Bronchial epithelial cell (primary cell): ENCODE results near the gene PREX1. TPM values are rescaled to one million over a fixed set of nuclear protein-coding genes. Genes with fewer than 3 reads are reported as not detected.

Experiments used
- DNase-seq: peaks from one replicate; pipeline ENCODE4 v3.0.0-alpha.2; 2010; ENCODE audit warnings: low read depth
- FAIRE-seq: peaks from 2 replicates; lab custom pipeline; 2011; peaks lifted over from hg19 to GRCh38; lab: Jason Lieb, UNC
- H3K27me3 ChIP-seq: 2 replicates; pipeline ENCODE4 v1.5.1; 2011; ENCODE audit warnings: low read length; ENCODE audit not compliant: control insufficient read depth, insufficient read depth
- H3K36me3 ChIP-seq: 2 replicates; pipeline ENCODE4 v1.5.1; 2011; ENCODE audit warnings: low read length; ENCODE audit not compliant: control insufficient read depth, insufficient read depth
- H3K4me3 ChIP-seq: 2 replicates; pipeline ENCODE4 v1.5.1; 2011; ENCODE audit warnings: mild to moderate bottlenecking, low read depth, low read length, control low read depth
- CTCF ChIP-seq: IDR thresholded peaks from 2 replicates; pipeline ENCODE4 v1.5.1; 2011; ENCODE audit warnings: mild to moderate bottlenecking, moderate library complexity, low read length, control low read depth, inconsistent platforms; ENCODE audit not compliant: insufficient read depth, severe bottlenecking
- total RNA-seq: library from RNA; depleted of rRNA; stranded (reverse); fragments of >200 nt; gene quantifications from 2 replicates; pipeline ENCODE4 v1.2.1, GENCODE V29; 2014

The PREX1 gene
- total RNA-seq, 1 donor from 2014 or later: under 0.01 TPM

GRCh38 chr20:48657426-48658197, 170.2 kb downstream of the PREX1 start:
- no peak overlapping the region for H3K4me3 ChIP-seq
- FAIRE-seq (no peak), DNase-seq (peak; percentile 55)
- no peaks in the 10 kb centered on the region for H3K36me3 ChIP-seq
- no peaks in the 10 kb centered on the region for H3K27me3 ChIP-seq
- peak; percentile 90 for TF ChIP-seq CTCF

DNA sequence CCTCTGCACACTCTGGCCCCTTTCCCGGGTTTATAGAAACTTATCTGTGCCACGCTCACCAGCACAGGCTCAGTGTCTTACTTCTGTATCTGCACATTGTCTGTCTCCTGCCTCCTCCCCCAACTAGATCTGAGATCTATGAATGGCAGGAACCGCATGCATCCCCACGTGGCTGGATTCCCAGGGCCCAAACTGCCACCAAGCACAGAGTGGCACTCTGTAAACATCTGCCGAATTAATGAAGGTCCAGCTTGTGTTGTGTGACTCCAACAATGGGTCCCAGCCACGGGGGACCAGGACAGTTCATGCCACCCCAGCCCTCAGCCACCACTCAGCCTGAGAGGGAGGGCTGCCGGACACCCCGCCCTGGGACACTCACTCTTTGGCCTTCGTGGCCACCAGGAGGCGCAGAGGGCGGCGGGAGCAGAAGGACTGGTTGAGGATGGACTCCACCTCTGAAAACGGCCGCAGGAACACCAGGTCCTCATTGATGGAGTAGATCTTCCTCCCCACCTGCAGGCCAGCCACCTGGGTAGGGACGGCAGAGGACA, 171.1 kb downstream of the PREX1 start:
- H3K36me3 ChIP-seq: no peaks in the 10 kb centered on the region
- no peak for FAIRE-seq
- TF ChIP-seq CTCF: peak; percentile 23
- H3K4me3 ChIP-seq: no peak overlapping the region
- no peaks in the 10 kb centered on the region for H3K27me3 ChIP-seq
- no peak for DNase-seq

GRCh38 chr20:48656137-48656536, 171.7 kb downstream of the PREX1 start:
- Histone ChIP-seq H3K27me3 (no peaks in the 10 kb centered on the region), H3K36me3 (no peaks in the 10 kb centered on the region), H3K4me3 (no peak overlapping the region)
- no peak for FAIRE-seq
- TF ChIP-seq CTCF: no peak
- DNase-seq: no peak

- no peak for TF ChIP-seq CTCF
- no peaks in the 10 kb centered on the region for H3K36me3 ChIP-seq
Observed at GRCh38 chr20:48653706-48654051, 174.1 kb downstream of the PREX1 start.

DNA sequence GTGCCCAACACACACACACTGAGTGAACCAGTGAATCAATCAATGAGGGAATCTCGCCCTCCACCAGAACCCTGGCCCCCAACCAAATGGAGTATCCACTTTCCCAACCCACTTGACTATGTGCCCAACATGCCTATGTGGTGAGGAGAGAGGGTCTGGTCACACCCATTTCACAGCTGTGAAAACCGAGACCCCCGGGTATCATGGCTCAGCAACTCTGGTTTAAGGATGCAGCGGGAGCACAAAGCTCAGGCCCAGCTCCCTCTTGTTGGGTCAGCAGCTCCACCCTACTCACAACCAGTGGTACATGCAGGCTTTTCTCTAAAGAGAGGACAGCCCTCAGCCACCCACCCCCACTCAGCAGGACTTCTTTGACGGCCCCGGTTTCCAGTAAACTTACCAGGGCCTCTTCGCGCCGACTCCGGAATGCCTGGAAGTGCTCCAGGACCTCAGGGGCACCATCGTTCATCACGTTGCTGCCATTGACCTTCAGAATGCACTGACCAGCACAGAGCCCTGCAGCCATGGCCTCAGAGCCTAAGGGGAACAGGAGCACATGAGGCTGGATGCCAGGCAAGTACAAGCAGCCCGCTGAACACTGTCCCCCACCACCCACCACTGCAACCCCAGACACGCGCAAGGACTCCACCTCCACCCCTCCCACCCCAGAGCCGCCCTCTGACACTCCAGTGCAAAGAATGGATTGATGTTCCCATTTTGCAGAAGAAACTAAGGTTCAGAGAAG, 174.7 kb downstream of the PREX1 start:
- Histone ChIP-seq H3K27me3 (no peaks in the 10 kb centered on the region), H3K36me3 (no peaks in the 10 kb centered on the region), H3K4me3 (no peak overlapping the region)
- FAIRE-seq (no peak), DNase-seq (no peak)
- no peak for TF ChIP-seq CTCF

More at GRCh38 chr20:48653706-48654051, 174.1 kb downstream of the PREX1 start:
- no peak for DNase-seq
- H3K27me3 ChIP-seq: no peaks in the 10 kb centered on the region
- H3K4me3 ChIP-seq: no peak overlapping the region
- FAIRE-seq: no peak
